ENCODE measurements around the gene TRIO.

- no peak for TF ChIP-seq POLR2AphosphoS5 (IDR thresholded peaks at IDR 0.05; ENCODE audit: low read depth, low read length)
- TF ChIP-seq, protein P1, sequence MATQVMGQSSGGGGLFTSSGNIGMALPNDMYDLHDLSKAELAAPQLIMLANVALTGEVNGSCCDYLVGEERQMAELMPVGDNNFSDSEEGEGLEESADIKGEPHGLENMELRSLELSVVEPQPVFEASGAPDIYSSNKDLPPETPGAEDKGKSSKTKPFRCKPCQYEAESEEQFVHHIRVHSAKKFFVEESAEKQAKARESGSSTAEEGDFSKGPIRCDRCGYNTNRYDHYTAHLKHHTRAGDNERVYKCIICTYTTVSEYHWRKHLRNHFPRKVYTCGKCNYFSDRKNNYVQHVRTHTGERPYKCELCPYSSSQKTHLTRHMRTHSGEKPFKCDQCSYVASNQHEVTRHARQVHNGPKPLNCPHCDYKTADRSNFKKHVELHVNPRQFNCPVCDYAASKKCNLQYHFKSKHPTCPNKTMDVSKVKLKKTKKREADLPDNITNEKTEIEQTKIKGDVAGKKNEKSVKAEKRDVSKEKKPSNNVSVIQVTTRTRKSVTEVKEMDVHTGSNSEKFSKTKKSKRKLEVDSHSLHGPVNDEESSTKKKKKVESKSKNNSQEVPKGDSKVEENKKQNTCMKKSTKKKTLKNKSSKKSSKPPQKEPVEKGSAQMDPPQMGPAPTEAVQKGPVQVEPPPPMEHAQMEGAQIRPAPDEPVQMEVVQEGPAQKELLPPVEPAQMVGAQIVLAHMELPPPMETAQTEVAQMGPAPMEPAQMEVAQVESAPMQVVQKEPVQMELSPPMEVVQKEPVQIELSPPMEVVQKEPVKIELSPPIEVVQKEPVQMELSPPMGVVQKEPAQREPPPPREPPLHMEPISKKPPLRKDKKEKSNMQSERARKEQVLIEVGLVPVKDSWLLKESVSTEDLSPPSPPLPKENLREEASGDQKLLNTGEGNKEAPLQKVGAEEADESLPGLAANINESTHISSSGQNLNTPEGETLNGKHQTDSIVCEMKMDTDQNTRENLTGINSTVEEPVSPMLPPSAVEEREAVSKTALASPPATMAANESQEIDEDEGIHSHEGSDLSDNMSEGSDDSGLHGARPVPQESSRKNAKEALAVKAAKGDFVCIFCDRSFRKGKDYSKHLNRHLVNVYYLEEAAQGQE (IDR thresholded peaks at IDR 0.05; ENCODE audit: insufficient read depth in 1 of 2, low read depth in 2 of 2, low read length in 2 of 2): no peak
These were observed 9.7 kb upstream of the TRIO start for GRCh38 chr5:14133394-14133793.

Data from PFSK-1 (cell line).